NCI-H1092 (cell line): ENCODE measurements around the gene FGF14.

Source experiments
- DNase-seq: peaks from one replicate; lab custom pipeline; 2025; lab: John Stamatoyannopoulos, UW

Gene FGF14

GRCh38 chr13:102310691-102311418, 91.0 kb downstream of the FGF14 start:
- no peak for DNase-seq

- DNase-seq = peak; percentile 14
Observed at GRCh38 chr13:102309110-102309509, 92.7 kb downstream of the FGF14 start.

GRCh38 chr13:102302534-102302933, 99.3 kb downstream of the FGF14 start:
- DNase-seq = no peak

- no peak for DNase-seq
Observed at GRCh38 chr13:102300379-102300778, 101.5 kb downstream of the FGF14 start.

GRCh38 chr13:102299366-102299765, 102.5 kb downstream of the FGF14 start:
- DNase-seq = no peak

GRCh38 chr13:102298051-102298450, 103.8 kb downstream of the FGF14 start:
- DNase-seq = no peak

GRCh38 chr13:102295316-102296048, 106.4 kb downstream of the FGF14 start:
- no peak for DNase-seq

- no peak for DNase-seq
Observed at GRCh38 chr13:102294407-102295018, 107.3 kb downstream of the FGF14 start.

- peak; percentile 57 for DNase-seq
Observed at GRCh38 chr13:102293723-102294122, 108.1 kb downstream of the FGF14 start.

GRCh38 chr13:102291587-102292218, 110.1 kb downstream of the FGF14 start:
- no peak for DNase-seq

GRCh38 chr13:102289606-102290005, 112.2 kb downstream of the FGF14 start:
- no peak for DNase-seq

GRCh38 chr13:102286326-102286725, 115.5 kb downstream of the FGF14 start:
- no peak for DNase-seq

- no peak for DNase-seq
Observed at GRCh38 chr13:102280366-102280765, 121.5 kb downstream of the FGF14 start.

GRCh38 chr13:102277286-102277685, 124.6 kb downstream of the FGF14 start:
- DNase-seq = no peak

GRCh38 chr13:102276404-102276803, 125.4 kb downstream of the FGF14 start:
- no peak for DNase-seq

GRCh38 chr13:102275969-102276368, 125.9 kb downstream of the FGF14 start:
- DNase-seq = no peak

- DNase-seq = no peak
Observed at GRCh38 chr13:102273111-102273510, 128.7 kb downstream of the FGF14 start.

- DNase-seq = no peak
Observed at GRCh38 chr13:102267191-102267590, 134.7 kb downstream of the FGF14 start.

GRCh38 chr13:102261809-102262208, 140.0 kb downstream of the FGF14 start:
- no peak for DNase-seq

- DNase-seq = no peak
Observed at GRCh38 chr13:102261316-102261715, 140.5 kb downstream of the FGF14 start.

GRCh38 chr13:102260256-102260655, 141.6 kb downstream of the FGF14 start:
- DNase-seq = no peak

GRCh38 chr13:102255409-102255808, 146.4 kb downstream of the FGF14 start:
- DNase-seq = no peak

- DNase-seq = no peak
Observed at GRCh38 chr13:102251817-102252216, 150.0 kb downstream of the FGF14 start.
